IPS-NIHi11 (cell line): ENCODE data around the gene DUSP2.
A peak's percentile ranks its signal among the peaks of the same experiment; 100 is the strongest.

Source experiments
- DNase-seq: peaks from one replicate; pipeline ENCODE4 v3.0.0; 2012; ENCODE audit warnings: mixed read lengths, low spot score

DUSP2 gene

GRCh38 chr2:96131813-96132745 lies 13.2 kb downstream of the DUSP2 start:
- no peak for DNase-seq

- DNase-seq = no peak
Measured at GRCh38 chr2:96131152-96131812, 14.0 kb downstream of the DUSP2 start.

DNA sequence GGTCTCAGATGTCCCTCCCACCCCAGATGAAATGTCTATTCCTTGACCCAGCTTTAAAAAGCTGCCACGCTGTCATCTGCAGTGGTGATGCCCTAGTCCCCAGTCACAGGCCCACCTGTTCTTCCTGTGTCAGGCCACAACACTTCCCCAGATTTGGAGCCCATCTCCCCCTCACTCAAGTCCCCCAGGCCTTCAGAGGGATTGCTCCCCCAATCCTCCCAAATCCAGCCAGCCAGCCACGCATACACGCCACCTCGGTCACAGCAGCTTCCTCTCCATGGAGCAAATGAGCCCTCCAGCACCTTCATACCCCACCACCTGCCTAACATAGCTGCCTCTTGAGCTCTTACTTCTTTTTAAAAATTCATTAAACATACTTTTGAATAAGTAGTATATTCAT lies 14.8 kb downstream of the DUSP2 start:
- DNase-seq = no peak

DNA sequence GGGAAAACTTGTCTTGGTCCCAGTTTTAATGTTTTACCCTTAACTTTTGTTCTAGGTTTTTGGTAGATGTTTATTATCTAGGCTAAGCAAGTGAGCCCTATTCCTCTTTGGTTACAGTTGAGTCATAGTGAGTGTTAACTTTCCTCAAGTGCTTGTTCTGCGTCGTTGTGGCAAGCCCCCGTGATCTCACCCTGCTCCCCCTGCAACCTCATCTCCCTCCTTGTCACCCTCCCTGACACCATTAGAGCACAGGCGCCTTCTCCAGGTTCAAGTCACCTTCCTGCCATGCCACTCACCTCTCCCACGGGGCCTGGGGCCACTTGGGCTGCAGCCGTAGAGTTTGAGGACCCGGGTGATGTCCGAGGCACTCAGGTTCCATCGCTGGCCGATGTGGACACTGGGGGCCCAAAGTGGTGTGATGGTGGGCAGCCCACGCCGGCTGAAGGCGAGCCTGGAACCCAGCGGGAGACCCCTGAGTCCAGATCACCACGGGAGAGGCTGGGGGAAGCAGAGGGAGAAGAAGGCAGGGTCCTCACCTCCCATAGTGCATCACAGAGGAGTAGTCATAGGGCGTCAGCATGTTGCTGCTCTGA lies 15.6 kb downstream of the DUSP2 start:
- no peak for DNase-seq

DNA sequence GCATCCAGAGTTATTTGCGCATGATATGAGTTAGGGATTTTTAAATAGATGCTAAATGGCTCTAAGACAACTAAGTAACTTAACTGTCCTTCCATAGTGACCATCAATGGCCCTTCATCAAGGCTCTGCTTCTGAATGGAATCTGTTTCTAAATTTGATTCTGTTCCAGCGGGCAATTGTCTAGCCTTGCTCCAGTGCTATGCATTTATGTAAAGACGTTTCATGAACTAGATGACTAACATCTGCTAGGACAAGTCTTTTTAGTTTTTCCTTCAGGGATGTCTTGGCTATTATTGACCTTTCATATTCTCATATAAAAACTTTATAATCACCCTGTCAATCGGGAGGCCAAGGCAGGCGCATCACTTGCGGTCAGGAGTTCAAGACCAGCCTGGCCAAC lies 16.8 kb downstream of the DUSP2 start:
- no peak for DNase-seq

- no peak for DNase-seq
Measured at GRCh38 chr2:96124406-96125265, 20.6 kb downstream of the DUSP2 start.

DNA sequence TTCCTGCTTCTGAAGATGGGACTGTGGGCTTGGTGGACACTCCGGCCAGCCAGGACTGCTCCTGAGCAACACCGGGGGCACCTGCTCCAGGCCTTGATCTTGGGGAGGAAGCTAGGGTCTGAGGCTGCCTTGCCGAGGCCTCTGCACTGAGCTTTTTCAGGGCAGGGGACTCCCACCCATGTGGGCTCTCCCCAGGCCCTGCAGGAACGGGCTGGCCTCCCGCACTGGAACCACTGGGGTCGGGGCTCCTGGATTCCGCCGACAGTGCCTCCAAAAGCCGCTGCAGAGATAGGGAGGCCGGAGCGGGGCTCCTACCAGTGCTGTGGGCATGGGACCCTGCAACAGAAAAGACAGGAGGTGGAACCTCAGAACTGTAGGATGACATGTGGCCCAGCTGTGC lies 21.3 kb downstream of the DUSP2 start:
- no peak for DNase-seq

- DNase-seq = no peak
Measured at GRCh38 chr2:96123290-96123689, 21.9 kb downstream of the DUSP2 start.

DNA sequence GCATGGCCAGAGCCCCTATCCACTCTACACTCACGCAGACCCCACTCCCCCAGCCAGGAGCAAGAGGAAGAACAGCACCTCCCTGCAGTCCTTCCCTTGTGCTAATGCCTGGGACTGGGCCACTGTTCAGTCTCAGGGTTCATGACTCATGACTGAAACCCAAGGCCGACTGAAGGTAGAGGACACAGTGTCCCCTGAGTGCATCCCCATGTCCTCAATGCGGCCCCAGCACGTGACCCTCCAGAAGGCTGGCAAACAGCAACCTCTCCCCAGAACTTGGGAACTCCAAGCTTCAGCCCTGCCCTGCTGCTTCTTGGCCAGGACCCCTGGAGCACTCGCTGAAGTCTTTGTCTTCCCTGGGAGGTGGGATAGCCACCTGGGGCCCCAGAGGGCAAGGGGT lies 22.8 kb downstream of the DUSP2 start:
- no peak for DNase-seq

- no peak for DNase-seq
Measured at GRCh38 chr2:96121414-96121813, 23.8 kb downstream of the DUSP2 start.

GRCh38 chr2:96120991-96121390 lies 24.2 kb downstream of the DUSP2 start:
- no peak for DNase-seq

GRCh38 chr2:96120091-96120720 lies 25.0 kb downstream of the DUSP2 start:
- peak; percentile 48 for DNase-seq

DNA sequence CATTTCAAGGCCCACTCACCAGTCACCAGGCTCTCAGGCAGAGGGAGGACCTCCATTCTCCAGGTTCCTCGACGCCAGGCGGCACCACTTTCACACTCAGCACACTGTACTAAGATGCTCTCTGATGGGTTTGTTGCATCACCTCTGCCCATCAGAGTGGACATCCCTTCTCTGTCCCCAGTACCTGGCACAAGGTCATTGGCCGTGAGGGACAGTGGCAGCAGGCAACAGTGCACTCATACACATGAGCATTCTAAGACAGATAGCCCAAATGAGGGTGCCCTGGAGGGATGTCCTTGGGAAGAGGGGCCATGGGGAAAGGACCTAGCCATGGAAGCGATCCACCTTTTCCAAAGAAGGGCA lies 25.9 kb downstream of the DUSP2 start:
- no peak for DNase-seq

GRCh38 chr2:96118698-96119388 lies 26.4 kb downstream of the DUSP2 start:
- DNase-seq = no peak

- peak; percentile 79 for DNase-seq
Measured at GRCh38 chr2:96117701-96118588, 27.3 kb downstream of the DUSP2 start.

GRCh38 chr2:96116879-96117533 lies 28.2 kb downstream of the DUSP2 start:
- peak; percentile 99 for DNase-seq

DNA sequence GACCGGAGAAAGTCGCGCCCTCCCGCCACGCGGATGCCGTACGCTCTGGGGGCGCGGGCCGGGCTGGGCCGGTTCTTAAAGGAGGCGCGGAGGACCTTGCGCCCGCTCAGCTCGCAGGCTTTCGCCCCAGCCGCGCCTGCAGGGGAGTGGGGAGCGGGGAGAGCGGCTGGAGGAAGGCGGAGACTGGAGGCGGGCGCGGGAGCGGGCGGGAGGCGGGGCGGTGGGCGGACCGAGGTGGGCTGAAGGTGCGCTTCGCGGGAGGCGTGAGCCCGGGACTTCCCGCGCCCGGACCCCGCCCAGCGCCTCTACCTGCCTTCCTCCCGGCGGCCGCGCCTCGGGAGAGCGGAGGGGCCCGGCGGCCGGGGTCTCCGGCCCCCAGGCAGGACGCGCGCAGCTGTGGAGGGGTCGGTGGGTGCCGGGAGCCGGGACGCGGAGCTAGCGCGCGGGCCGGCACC lies 28.8 kb downstream of the DUSP2 start, which contains the start of gene ADRA2B:
Gene ADRA2B (minus strand): TSS at position 148 of the 455 bp plus-strand sequence. CDS start 422 bp downstream, outside the sequence.
- DNase-seq = peak; percentile 95

DNA sequence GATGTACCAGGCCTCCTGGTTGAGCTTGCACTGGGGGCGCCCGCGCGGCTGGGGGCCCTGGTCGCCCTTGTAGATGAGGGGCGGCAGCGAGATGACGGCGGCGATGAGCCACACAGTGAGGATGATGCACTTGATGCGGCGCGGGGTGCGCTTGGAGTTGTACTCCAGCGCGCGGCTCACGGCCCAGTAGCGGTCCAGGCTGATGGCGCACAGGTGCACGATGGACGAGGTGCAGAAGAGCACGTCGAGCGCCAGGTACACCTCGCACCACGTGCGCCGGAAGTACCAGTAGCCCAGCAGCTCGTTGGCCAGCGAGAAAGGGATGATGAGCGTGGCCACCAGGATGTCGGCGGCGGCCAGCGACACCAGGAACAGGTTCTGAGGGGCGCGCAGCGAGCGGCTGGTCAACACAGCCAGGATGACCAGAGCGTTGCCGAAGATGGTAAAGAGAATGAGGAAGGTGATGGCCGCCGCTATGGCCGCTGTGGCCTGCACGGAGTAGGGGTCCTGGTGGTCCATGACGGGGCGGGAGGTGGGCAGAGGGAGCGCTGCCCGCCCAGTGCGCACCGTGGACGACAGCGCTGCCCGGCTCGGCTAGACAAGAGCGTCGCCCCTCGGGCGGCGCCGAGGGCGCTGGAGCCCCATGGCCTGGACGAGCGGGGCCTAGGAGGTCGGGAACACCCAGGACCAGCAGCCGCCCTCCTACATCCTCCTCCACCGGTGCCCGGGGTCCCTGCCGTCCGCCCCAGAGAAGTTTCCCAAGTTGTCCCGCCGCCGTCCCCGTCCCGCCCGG lies 29.4 kb downstream of the DUSP2 start:
- DNase-seq = no peak
